ENCODE results near the gene TICRR.

Gene TICRR

GRCh38 chr15:89665449-89666181, 90.3 kb downstream of the TICRR start:
- Histone ChIP-seq H3K9me3 (ENCODE audit: severe bottlenecking) (no peaks in the 10 kb centered on the region), H3K36me3 (no peaks in the 10 kb centered on the region), H3K27ac (0 out of 2 replicates have a peak overlapping the region, but pooled peaks have one; percentile 26), H3K4me3 (ENCODE audit: low read depth, low read length) (peak overlapping the region; percentile 42), H3K27me3 (ENCODE audit: insufficient read depth, low read depth, severe bottlenecking) (peaks cover 3% of the 10 kb centered on the region)
- TF ChIP-seq CTCF (IDR thresholded peaks at IDR 0.05; ENCODE audit: low read depth, low read length): no peak
- DNase-seq: peak; percentile 56

GRCh38 chr15:89666184-89666857, 91.1 kb downstream of the TICRR start:
- Histone ChIP-seq H3K36me3 (no peaks in the 10 kb centered on the region), H3K27ac (0 out of 2 replicates have a peak overlapping the region, but pooled peaks have one; percentile 26), H3K9me3 (ENCODE audit: severe bottlenecking) (no peaks in the 10 kb centered on the region), H3K4me3 (ENCODE audit: low read depth, low read length) (peak overlapping the region; percentile 42; the same call in 1 of the 2 replicates), H3K27me3 (ENCODE audit: insufficient read depth, low read depth, severe bottlenecking) (peaks cover 3% of the 10 kb centered on the region)
- no peak for DNase-seq
- no peak for TF ChIP-seq CTCF (IDR thresholded peaks at IDR 0.05; ENCODE audit: low read depth, low read length)

- H3K27me3 ChIP-seq (ENCODE audit: insufficient read depth, low read depth, severe bottlenecking): peaks cover 3% of the 10 kb centered on the region
- H3K4me3 ChIP-seq (ENCODE audit: low read depth, low read length): no peak overlapping the region
- no peaks in the 10 kb centered on the region for H3K36me3 ChIP-seq
- no peak for TF ChIP-seq CTCF (IDR thresholded peaks at IDR 0.05; ENCODE audit: low read depth, low read length)
- no peak overlapping the region for H3K27ac ChIP-seq
- no peak for DNase-seq
- H3K9me3 ChIP-seq (ENCODE audit: severe bottlenecking): no peaks in the 10 kb centered on the region
Measured at GRCh38 chr15:89666858-89667705, 91.8 kb downstream of the TICRR start.

GRCh38 chr15:89667706-89667960, 92.4 kb downstream of the TICRR start:
- DNase-seq: no peak
- Histone ChIP-seq H3K4me3 (ENCODE audit: low read depth, low read length) (no peak overlapping the region), H3K36me3 (no peaks in the 10 kb centered on the region), H3K27ac (no peak overlapping the region), H3K9me3 (ENCODE audit: severe bottlenecking) (no peaks in the 10 kb centered on the region), H3K27me3 (ENCODE audit: insufficient read depth, low read depth, severe bottlenecking) (peaks cover 3% of the 10 kb centered on the region)
- no peak for TF ChIP-seq CTCF (IDR thresholded peaks at IDR 0.05; ENCODE audit: low read depth, low read length)

GRCh38 chr15:89668171-89668570, 92.9 kb downstream of the TICRR start:
- no peak for TF ChIP-seq CTCF (IDR thresholded peaks at IDR 0.05; ENCODE audit: low read depth, low read length)
- DNase-seq: no peak
- Histone ChIP-seq H3K4me3 (ENCODE audit: low read depth, low read length) (no peak overlapping the region), H3K36me3 (no peaks in the 10 kb centered on the region), H3K9me3 (ENCODE audit: severe bottlenecking) (no peaks in the 10 kb centered on the region), H3K27me3 (ENCODE audit: insufficient read depth, low read depth, severe bottlenecking) (peaks cover 3% of the 10 kb centered on the region), H3K27ac (no peak overlapping the region)
